Left ventricle myocardium inferior (tissue), 1 donor: ENCODE data around the gene JPH3. TPM values are rescaled to one million over a fixed set of nuclear protein-coding genes. Genes with fewer than 3 reads are reported as not detected.

Experiments
- DNase-seq: peaks from one replicate; pipeline ENCODE4 v3.0.0-alpha.2; 2020
- H3K27ac ChIP-seq: fragments of 200-600 bp; replicated peaks from 2 replicates; pipeline ENCODE4 v1.8.0; 2021
- H3K27me3 ChIP-seq: fragments of 200-600 bp; 2 replicates; pipeline ENCODE4 v1.8.0; 2021; ENCODE audit warnings: low read depth
- H3K36me3 ChIP-seq: fragments of 200-600 bp; 2 replicates; pipeline ENCODE4 v1.8.0; 2021
- H3K4me1 ChIP-seq: fragments of 200-600 bp; 2 replicates; pipeline ENCODE4 v1.8.0; 2021
- H3K4me3 ChIP-seq: fragments of 200-600 bp; 2 replicates; pipeline ENCODE4 v1.8.0; 2021; ENCODE audit warnings: mild to moderate bottlenecking, moderate library complexity
- H3K9me3 ChIP-seq: fragments of 200-600 bp; replicated peaks from 2 replicates; pipeline ENCODE4 v1.8.0; 2021
- intact Hi-C: fragments of 100-400 bp; cut with micrococcal nuclease; formaldehyde crosslinking; loops from one replicate; pipeline ENCODE4 v1.11.0; 2022
- total RNA-seq: library from RNA; stranded (reverse); fragmentation: NEBNext Ultra II Directional; extraction: Animal tissue kit (Norgen Biotek cat#: 25700); gene quantifications from one replicate; pipeline ENCODE4 v1.2.1, GENCODE V29; 2021
- TF ChIP-seq, protein P1 (sequence below): fragments of 200-600 bp; IDR thresholded peaks from 2 replicates; pipeline ENCODE4 v1.8.0; 2021; ENCODE audit warnings: antibody characterized with exemption, mild to moderate bottlenecking, borderline replicate concordance
- donor health status: DM: no; HTN: yes; CAD: no; lungs with severe emphysema.

The JPH3 gene
- total RNA-seq, 1 donor from 2014 or later: 0.14 TPM

DNA sequence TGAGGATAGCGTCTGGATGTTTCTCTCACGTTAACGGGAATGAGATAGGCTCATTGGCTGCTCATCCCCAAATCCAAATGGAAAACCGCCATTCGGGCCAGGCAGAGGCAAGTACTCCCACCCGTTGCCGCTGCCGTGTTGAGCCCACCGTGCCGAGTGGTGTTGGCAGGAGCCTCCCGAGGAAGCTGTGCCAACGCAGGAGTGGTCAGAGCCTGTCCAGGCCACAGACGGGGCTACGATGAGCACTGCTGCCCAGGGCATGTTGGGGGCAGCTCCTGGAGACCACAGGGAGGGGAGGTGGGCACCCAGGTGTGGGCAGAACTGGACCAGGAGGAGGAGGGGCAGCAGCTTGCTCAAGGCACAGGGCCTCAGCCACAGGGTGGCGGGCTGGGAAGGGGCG, 91.5 kb downstream of the JPH3 start:
- DNase-seq: no peak
- peaks cover 10% of the 10 kb centered on the region for H3K4me1 ChIP-seq
- TF ChIP-seq, protein P1, sequence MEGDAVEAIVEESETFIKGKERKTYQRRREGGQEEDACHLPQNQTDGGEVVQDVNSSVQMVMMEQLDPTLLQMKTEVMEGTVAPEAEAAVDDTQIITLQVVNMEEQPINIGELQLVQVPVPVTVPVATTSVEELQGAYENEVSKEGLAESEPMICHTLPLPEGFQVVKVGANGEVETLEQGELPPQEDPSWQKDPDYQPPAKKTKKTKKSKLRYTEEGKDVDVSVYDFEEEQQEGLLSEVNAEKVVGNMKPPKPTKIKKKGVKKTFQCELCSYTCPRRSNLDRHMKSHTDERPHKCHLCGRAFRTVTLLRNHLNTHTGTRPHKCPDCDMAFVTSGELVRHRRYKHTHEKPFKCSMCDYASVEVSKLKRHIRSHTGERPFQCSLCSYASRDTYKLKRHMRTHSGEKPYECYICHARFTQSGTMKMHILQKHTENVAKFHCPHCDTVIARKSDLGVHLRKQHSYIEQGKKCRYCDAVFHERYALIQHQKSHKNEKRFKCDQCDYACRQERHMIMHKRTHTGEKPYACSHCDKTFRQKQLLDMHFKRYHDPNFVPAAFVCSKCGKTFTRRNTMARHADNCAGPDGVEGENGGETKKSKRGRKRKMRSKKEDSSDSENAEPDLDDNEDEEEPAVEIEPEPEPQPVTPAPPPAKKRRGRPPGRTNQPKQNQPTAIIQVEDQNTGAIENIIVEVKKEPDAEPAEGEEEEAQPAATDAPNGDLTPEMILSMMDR: no peak
- H3K27ac ChIP-seq: no peak overlapping the region
- H3K4me3 ChIP-seq: no peak overlapping the region
- intact Hi-C loops: no loop called here
- H3K36me3 ChIP-seq: no peaks in the 10 kb centered on the region
- no peaks in the 10 kb centered on the region for H3K9me3 ChIP-seq
- H3K27me3 ChIP-seq: peaks cover 25% of the 10 kb centered on the region

DNA sequence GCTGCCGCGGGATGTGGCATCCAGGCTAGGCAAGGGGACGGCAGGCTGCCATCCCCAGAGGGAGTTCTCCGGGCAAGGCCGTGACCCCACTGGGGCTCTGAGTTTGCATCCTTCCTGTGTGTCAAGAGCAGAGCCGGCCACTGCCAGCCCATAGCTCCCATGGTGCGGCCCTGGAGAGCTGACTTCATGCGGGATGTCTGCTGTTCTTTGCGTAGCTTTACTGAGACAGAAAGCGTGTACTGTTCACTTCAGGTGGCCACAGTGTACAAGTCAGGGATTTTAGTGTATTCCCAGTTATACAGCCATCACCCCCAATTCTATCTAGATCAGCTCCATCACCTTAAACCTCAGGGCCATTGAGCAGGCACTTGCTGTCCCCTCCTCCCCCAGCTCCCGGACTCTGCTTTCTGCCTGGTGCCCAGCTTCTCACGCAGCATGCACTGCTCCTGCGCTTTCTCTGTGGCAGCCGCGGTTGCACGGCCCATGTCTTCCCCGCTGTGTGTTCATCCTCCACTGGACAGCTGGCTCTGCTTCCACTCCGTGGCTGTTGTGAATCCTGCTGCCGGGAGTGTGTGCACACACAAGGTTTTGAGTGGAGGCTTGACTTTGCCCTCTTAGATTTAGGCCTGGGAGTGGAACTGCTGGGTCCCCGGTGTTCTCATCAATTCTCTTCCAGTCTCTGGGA, 92.3 kb downstream of the JPH3 start:
- intact Hi-C loops: no loop called here
- Histone ChIP-seq H3K27ac (no peak overlapping the region), H3K36me3 (no peaks in the 10 kb centered on the region), H3K4me3 (no peak overlapping the region), H3K27me3 (peaks cover 17% of the 10 kb centered on the region), H3K9me3 (no peaks in the 10 kb centered on the region), H3K4me1 (peaks cover 10% of the 10 kb centered on the region)
- DNase-seq: no peak
- TF ChIP-seq, protein P1: no peak

DNA sequence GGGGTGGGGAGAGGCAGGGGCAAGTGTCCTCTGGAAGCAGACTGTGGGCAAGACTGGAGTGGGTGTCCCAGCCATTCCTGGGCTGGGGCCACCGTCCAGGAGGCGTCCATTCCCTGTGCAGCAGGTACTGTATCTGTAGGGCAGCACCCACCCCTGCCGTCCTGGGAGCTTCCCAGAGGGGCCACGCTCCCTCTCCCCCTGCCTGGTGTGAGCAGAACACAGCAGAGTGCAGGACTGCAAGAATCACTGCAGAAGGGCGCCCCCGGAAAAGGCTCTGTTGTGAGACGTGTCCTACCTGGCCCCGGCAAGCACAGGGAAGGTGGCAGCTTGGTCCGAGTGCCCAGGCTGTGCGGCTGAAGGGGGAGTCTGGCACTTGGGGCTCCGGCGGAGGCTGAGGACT, 93.2 kb downstream of the JPH3 start:
- TF ChIP-seq, protein P1: no peak
- peaks cover 10% of the 10 kb centered on the region for H3K4me1 ChIP-seq
- peaks cover 8% of the 10 kb centered on the region for H3K27me3 ChIP-seq
- DNase-seq: no peak
- H3K27ac ChIP-seq: no peak overlapping the region
- no peak overlapping the region for H3K4me3 ChIP-seq
- intact Hi-C loops: no loop called here
- H3K9me3 ChIP-seq: no peaks in the 10 kb centered on the region
- H3K36me3 ChIP-seq: no peaks in the 10 kb centered on the region

DNA sequence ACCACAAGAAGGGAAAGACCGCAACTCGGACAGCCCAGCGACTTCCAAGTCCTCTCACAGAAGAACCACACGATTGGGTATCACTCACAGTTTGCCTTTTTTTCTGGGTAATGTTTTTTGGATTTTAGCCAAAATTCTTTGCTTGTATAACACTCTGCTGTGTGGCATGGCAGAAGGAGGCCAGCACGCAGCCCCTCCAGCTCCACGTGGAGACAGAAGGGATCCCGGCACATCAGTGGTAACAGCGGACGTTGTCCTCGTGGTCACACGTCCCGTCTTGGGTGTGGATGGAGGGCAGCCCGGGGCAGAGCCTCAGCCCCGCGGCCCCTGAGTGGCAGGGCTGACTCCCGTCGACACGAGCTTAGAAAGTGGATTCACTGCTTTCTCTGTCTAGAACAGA, 94.4 kb downstream of the JPH3 start:
- Histone ChIP-seq H3K36me3 (peaks cover 4% of the 10 kb centered on the region), H3K27ac (no peak overlapping the region), H3K9me3 (no peaks in the 10 kb centered on the region), H3K27me3 (no peaks in the 10 kb centered on the region), H3K4me3 (no peak overlapping the region), H3K4me1 (peaks cover 3% of the 10 kb centered on the region)
- no peak for DNase-seq
- TF ChIP-seq, protein P1: no peak
- intact Hi-C loops: no loop called here

DNA sequence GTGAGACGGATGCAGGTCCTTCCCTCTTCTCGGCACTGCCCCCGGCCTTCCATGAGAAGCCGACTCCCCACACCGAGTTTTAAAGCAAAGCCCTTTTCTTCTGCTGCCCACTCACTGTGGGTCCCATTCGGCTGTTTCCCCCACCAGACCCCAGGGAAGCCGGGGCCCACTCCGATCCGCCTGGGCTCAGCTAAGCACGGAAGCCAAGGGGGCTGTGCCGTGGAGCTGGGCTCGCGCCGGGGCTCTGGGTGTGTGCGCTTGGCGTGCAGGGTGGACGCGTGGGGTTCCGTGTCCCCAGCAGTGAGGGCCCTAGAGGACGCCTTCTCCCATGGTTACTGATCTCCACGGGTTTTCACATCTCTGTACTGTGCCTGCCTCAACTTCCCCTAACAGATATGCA, 94.9 kb downstream of the JPH3 start:
- no peak for DNase-seq
- Histone ChIP-seq H3K27ac (no peak overlapping the region), H3K27me3 (no peaks in the 10 kb centered on the region), H3K4me1 (peaks cover 2% of the 10 kb centered on the region), H3K36me3 (peaks cover 4% of the 10 kb centered on the region), H3K4me3 (no peak overlapping the region), H3K9me3 (no peaks in the 10 kb centered on the region)
- TF ChIP-seq, protein P1: no peak
- intact Hi-C loops: no loop called here
